Activated CD4-positive, alpha-beta T cell treated with anti-CD3 and anti-CD28 coated beads for 48 hours (primary cell): ENCODE data around the gene ACOT11.
"Not testable (repeated sequence)": the region's sequence is repeated elsewhere in the genome, so short reads cannot be mapped to it uniquely, and the experiment has no call there.

Source experiments
- DNase-seq: peaks from one replicate; pipeline ENCODE4 v3.0.0-alpha.2; 2020

Gene ACOT11

DNA sequence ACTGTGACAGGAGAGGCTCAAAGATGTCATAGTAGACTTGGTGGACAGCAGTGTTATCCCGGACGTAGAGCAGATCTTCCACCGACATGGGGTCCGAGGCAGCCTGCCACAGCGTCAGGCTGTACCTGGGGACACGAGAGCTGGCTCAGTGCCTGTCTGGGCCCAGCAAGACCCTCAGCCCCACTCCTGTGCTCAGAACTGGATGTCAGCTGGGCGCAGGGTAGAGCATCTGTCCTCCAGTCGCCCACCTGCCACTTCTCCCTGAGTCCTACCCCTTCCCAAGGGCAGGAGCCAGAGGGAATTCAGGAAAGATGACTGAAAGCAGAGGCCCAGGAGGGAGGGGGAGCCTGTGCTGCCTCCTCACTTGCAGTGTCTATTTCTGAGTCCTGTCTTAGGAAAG is 63.6 kb downstream of the ACOT11 start:
- DNase-seq, result no peak

DNA sequence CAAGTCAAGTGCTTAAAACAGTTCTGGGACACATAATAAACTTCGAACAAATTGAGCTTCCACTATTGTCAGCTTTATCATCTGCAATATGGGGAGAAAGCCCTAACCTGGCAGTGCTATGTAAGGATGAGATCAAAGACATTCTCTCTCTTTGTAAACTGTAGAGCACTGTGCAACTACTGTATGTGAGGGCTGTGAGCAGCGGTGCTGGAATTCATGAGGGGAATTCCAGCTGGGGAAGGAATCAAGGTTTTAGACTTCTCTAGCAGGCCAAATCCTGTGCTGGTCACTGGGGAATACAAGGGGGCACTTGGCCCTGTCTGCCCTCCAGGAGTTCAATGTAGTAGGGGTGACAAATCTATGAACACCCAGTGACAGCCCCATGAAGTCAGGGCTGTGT is 66.0 kb downstream of the ACOT11 start:
- DNase-seq, result no peak

- DNase-seq, result no peak
Observed at GRCh38 chr1:54614563-54614962, 66.5 kb downstream of the ACOT11 start.

- no peak for DNase-seq
Observed at GRCh38 chr1:54615531-54616279, 67.7 kb downstream of the ACOT11 start.

DNA sequence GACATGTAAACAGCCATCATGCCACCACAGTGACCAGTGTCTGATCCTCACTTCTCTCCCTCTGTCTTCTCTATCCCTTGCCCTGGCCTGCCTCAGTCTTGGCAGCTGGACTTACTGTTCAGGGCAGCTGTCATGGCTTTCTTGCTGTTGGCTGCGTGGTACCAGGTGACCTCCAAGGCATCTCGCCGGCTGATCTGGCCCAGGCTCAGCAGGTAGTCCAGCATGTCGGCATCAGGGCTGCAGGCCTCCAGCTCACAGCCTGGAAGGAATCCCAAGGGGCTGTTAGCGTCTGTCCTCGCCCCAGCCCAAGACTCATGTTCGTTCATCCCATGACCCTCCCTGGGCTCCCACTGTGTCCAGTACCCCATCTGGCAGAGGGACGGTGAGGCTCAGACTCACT is 71.7 kb downstream of the ACOT11 start:
- DNase-seq, result no peak

- no peak for DNase-seq
Observed at GRCh38 chr1:54623216-54624007, 75.4 kb downstream of the ACOT11 start, which contains the start of gene FAM151A. TSS of gene FAM151A (minus strand) at chr1:54623525. CDS start at chr1:54623395, 130 bp downstream.

GRCh38 chr1:54624466-54625464 is 76.7 kb downstream of the ACOT11 start:
- DNase-seq, result no peak

DNA sequence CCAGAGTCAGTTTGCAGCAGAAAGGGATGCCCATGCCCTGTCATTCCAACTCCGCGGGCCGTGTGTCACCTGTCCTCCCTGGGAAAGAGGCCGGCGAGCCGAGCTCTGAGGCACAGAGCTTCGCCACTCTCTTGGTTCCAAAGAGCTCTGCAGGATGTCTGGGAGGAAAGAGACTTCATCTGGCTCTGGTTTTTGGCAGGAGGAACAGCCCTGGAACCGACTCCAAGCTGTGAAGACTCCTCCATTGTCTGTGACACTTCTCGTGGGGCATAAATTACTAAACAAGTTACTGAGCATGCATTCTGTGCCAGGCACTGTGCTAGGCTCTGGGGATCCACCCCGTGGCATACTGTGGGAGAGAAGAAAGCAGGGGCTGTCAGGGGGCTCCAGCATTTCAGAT is 79.2 kb downstream of the ACOT11 start:
- no peak for DNase-seq

GRCh38 chr1:54635804-54636203 is 87.8 kb downstream of the ACOT11 start:
- not testable (repeated sequence) for DNase-seq

DNA sequence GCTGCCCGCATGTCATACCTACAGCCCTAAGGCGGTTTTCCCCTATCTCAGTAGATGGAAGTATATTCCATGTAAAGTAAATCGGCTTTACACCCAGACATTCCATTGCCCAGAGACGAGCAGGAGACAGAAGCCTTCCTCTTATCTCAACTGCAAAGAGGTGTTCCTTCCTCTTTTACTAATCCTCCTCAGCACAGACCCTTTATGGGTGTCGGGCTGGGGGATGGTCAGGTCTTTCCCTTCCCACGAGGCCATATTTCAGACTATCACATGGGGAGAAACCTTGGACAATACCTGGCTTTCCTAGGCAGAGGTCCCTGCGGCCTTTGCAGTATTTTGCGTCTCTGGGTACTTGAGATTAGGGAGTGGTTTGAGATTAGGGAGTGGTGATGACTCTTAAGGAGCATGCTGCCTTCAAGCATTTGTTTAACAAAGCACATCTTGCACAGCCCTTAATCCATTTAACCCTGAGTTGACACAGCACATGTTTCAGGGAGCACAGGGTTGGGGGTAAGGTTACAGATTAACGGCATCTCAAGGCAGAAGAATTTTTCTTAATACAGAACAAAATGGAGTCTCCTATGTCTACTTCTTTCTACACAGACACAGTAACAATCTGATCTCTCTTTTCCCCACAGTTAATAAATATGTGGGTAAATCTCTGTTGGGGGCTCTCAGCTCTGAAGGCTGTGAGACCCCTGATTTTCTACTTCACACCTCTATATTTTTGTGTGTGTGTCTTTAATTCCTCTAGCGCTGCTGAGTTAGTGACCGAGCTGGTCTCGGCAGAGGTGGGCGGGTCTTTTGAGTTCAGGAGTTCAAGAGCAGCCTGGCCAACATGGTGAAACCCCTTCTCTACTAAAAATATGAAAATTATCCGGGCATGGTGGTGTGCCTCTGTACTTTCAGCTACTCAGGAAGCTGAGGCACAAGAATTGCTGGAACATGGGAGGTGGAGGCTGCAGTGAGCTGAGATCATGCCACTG is 88.7 kb downstream of the ACOT11 start:
- not testable (repeated sequence) for DNase-seq

- no peak for DNase-seq
Observed at GRCh38 chr1:54640361-54640760, 92.3 kb downstream of the ACOT11 start.

GRCh38 chr1:54640863-54641836 is 93.1 kb downstream of the ACOT11 start, which contains the start of gene MROH7:
TSS of gene MROH7 (plus strand) at chr1:54641786. CDS start at chr1:54652927, 11,141 bp downstream.
- DNase-seq, result no peak

- DNase-seq, result no peak
Observed at GRCh38 chr1:54643736-54644135, 95.7 kb downstream of the ACOT11 start.

GRCh38 chr1:54645806-54646676 is 98.0 kb downstream of the ACOT11 start:
- no peak for DNase-seq

- DNase-seq, result no peak
Observed at GRCh38 chr1:54649130-54649898, 101.3 kb downstream of the ACOT11 start.

- DNase-seq, result no peak
Observed at GRCh38 chr1:54649921-54650320, 101.9 kb downstream of the ACOT11 start.

DNA sequence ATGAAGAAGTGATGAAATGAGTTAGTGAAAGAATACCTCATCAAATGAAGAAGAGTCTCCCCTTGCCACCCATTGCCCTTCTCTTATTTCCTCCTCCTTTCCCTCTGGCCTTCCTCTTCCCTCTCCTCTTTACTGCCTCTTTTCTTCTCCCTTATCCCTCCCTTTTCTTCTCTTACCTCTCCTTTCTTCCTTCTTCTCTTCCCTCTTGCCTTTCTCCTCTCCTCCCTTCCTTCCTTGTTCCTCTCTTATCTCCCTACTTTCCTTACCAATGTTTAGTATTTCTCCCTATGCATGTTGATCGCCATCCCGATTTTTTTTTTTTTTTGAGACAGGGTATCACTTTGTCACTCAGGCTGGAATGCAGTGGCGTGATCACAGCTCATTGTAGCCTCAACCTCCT is 102.4 kb downstream of the ACOT11 start:
- no peak for DNase-seq

DNA sequence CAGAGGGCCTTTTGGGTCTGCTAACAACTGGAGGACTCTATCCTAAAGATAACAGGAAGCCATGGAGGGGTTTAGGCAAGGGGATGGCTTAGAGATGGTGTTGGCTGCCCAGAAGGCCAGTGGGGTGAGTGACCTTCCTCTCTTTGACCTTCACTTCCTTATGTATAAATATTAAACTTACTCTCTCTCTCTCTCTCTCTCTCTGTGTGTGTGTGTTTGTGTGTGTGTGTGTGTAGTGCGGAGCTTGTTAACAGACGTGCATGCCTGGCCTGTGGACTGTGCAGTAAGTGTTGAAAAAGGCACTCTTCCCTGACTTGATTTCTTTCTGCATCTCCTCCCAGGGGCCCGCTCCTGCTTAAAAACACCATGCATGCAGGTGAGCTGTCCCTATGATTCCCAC is 103.6 kb downstream of the ACOT11 start:
- no peak for DNase-seq
